Stimulated activated CD4-positive, alpha-beta T cell treated with anti-CD3 and anti-CD28 coated beads, Interleukin-2, amount 100 ng/mL, for 48 hours (primary cell): Measurements from ENCODE around the gene ZBTB18.

Source experiments
- DNase-seq, 2 donors: peaks; one replicate each; pipeline ENCODE4 v3.0.0-alpha.2; 2020

ZBTB18 gene

GRCh38 chr1:244092293-244092963, 41.3 kb downstream of the ZBTB18 start:
- no peak for DNase-seq

GRCh38 chr1:244092964-244093638, 42.0 kb downstream of the ZBTB18 start:
- DNase-seq = no peak

GRCh38 chr1:244094880-244095528, 43.9 kb downstream of the ZBTB18 start:
- no peak for DNase-seq

GRCh38 chr1:244095529-244095911, 44.4 kb downstream of the ZBTB18 start:
- DNase-seq = no peak

- no peak for DNase-seq
These were observed 45.1 kb downstream of the ZBTB18 start for GRCh38 chr1:244096066-244096610.

- DNase-seq = no peak
These were observed 45.6 kb downstream of the ZBTB18 start for GRCh38 chr1:244096691-244097090.

- DNase-seq = no peak
These were observed 46.7 kb downstream of the ZBTB18 start for GRCh38 chr1:244097523-244098405.

GRCh38 chr1:244099258-244099930, 48.3 kb downstream of the ZBTB18 start:
- DNase-seq = no peak

GRCh38 chr1:244100276-244100675, 49.2 kb downstream of the ZBTB18 start:
- DNase-seq = no peak

- no peak for DNase-seq
These were observed 49.8 kb downstream of the ZBTB18 start for GRCh38 chr1:244100704-244101453.

- DNase-seq = no peak
These were observed 51.0 kb downstream of the ZBTB18 start for GRCh38 chr1:244102046-244102445.

- DNase-seq = no peak
These were observed 51.4 kb downstream of the ZBTB18 start for GRCh38 chr1:244102468-244102867.

GRCh38 chr1:244104309-244105060, 53.4 kb downstream of the ZBTB18 start:
- DNase-seq = no peak

GRCh38 chr1:244106176-244106575, 55.1 kb downstream of the ZBTB18 start:
- DNase-seq = no peak
